Activated gamma-delta T cell treated with Interleukin-2 at 50 U/mL for 16 hours (primary cell): Measurements from ENCODE around the gene POLR3GL.
"Not testable (repeated sequence)": the region's sequence is repeated elsewhere in the genome, so short reads cannot be mapped to it uniquely, and the experiment has no call there.

Source experiments
- DNase-seq: peaks from one replicate; pipeline ENCODE4 v3.0.0-alpha.2; 2020

POLR3GL gene

DNA sequence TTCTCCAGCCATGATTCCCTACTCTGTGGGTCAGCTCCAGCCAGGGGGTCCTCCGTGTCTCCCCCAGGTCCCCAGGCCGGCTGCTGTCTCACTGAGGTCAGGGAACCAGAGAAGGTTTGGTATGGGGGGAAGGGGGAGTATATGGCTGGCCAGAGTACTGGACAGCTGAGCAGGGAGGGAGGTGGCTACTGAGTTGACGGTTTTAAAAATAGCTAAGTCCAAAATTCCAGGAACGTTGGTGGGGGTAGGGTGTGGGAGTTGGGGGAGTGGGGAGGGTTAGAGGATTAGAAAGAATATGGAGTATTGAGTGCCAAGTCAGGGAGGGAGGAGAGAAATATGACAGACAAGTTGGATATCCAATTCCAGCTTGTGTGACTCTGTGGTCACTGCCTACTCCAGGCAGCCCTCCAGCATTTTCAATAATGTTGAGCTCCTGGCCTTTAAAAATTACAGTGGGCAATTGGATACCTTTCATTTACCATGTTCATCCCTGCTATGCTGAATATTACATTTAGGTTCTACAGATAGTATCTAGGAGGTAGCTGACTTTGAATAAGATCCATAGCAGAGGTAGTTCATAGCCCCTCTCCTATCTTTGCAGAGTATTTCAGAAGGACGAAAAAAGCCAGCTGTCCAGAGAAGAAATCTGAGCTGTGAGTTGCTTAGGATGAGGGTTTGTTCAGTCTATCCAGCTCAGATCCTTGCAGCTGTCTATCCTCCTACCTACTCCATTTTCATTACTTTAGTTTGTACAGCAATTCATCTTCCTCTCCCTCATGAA, 57.3 kb downstream of the POLR3GL start, which contains the start of gene HJV:
Gene HJV (minus strand): TSS at position 114 of the 781 bp plus-strand sequence. CDS start 1,504 bp downstream, outside the sequence.
- no peak for DNase-seq

DNA sequence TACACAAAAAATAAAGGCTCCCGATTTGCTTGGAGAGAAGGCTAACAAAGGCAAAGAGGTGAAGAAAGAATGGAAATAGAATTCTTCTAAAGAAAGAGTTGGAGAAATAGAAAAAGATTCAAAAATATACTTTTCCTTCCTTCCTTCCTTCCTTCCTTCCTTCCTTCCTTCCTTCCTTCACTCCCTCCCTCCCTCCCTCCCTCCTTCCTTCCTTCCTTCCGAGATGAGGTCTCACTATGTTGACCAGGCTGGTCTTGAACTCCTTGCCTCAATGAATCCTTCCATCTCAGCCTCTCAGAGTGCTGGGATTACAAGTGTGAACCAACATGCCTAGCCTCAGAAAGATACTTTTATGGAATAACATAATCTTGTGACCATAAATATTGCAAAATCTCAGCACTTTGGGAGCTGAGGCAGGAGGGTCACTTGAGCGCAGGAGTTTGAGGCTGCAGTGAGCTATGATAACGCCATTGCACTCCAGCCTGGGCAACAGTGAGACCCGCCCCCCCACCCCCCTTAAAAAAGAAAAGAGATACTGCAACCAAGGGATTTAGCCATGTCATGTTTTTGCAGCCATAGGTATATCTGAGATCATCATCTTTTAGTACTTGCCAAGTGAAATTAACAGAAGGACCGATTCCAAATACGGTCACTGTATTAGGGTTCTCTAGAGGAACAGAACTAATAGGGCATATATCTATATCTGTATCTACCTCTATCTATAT, 58.1 kb downstream of the POLR3GL start:
- no peak for DNase-seq

DNA sequence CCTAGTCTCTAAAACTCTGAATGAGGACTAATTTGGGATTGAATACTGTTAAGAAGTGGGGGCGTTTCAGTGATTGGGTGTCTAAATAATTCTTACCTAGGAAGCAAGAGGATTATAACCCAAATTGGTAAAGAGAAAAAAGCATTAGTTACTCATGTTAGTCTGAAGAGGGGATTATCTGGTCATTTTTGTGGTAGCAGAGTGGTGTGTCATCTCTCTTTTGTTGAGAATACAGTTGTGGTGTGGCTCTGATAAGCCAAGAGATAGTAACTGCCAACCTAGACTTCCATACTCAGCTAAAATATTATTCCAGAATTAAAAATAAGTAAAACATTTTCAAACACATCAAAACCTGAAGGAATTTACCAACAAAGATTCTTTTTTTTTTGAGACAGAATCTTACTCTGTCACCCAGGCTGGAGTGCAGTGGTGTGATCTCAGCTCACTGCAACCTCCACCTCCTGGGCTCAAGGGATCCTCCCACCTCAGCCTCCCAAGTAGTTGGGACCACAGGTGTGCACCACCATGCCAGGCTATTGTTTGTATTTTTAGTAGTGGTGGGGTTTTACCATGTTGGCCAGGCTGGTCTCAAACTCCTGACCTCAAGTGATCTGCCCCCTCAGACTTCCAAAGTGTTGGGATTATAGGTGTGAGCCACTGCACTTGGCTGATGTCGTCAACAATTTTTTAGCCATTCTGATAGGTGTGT, 61.5 kb downstream of the POLR3GL start:
- DNase-seq: not testable (repeated sequence)

DNA sequence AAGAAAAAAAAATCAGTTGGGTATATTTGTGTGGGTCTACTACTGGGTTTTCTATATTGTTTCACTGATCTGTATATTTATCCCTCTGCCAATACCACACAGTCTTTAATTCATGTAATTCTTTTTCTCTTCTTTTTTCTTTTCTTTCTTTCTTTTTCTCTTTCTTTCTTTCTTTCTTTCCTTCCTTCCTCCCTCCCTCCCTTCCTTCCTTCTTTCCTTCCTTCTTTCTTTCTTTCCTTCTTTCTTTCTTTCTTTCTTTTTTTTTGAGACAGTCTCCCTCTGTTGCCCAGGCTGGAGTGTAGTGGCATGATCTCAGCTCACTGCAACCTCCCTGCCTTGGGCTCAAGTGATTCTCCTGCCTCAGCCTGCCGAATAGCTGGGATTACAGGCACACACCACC, 62.2 kb downstream of the POLR3GL start:
- DNase-seq: not testable (repeated sequence)
